Liver (tissue), 9 donors: Measurements from ENCODE around the gene CD52. TPM values are rescaled to one million over a fixed set of nuclear protein-coding genes. Genes with fewer than 3 reads are reported as not detected.

Source experiments
- DNase-seq: peaks from one replicate; pipeline ENCODE4 v3.0.0-alpha.2; 2017; ENCODE audit warnings: low spot score
- H3K27ac ChIP-seq, 2 donors: one replicate each; pipeline ENCODE4 v1.7.0; 2013; ENCODE audit warnings: inconsistent platforms in 2 of 2, low read length in 2 of 2, control low read depth in 1 of 2, low read depth in 1 of 2, mild to moderate bottlenecking in 1 of 2
- H3K27me3 ChIP-seq, 4 donors: one replicate each; pipeline versions ENCODE4 v1.6.1 to v1.7.0; 2013; ENCODE audit warnings: low read length in 3 of 4, inconsistent platforms in 1 of 4, mild to moderate bottlenecking in 1 of 4, moderate library complexity in 1 of 4; ENCODE audit not compliant: control insufficient read depth in 4 of 4, insufficient read depth in 4 of 4
- H3K36me3 ChIP-seq, 4 donors: one replicate each; pipeline versions ENCODE4 v1.6.1 to v1.7.0; 2013; ENCODE audit warnings: low read length in 3 of 4, mild to moderate bottlenecking in 3 of 4, low read depth in 1 of 4, moderate library complexity in 1 of 4; ENCODE audit not compliant: control insufficient read depth in 4 of 4, insufficient read depth in 3 of 4
- H3K4me1 ChIP-seq, 4 donors: one replicate each; pipeline versions ENCODE4 v1.6.1 to v1.7.0; 2013; ENCODE audit warnings: low read length in 3 of 4, mild to moderate bottlenecking in 3 of 4, moderate library complexity in 1 of 4; ENCODE audit not compliant: control insufficient read depth in 4 of 4, insufficient read depth in 4 of 4
- H3K4me3 ChIP-seq, 3 donors: one replicate each; pipeline versions ENCODE4 v1.6.1 to v1.7.0; 2013; ENCODE audit warnings: low read length in 3 of 3, control low read depth in 1 of 3, low read depth in 1 of 3, mild to moderate bottlenecking in 1 of 3
- H3K9ac ChIP-seq, 2 donors: one replicate each; pipeline ENCODE4 v1.7.0; 2013; ENCODE audit warnings: low read length in 2 of 2, mild to moderate bottlenecking in 2 of 2, moderate library complexity in 2 of 2, control low read depth in 1 of 2, low read depth in 1 of 2
- H3K9me3 ChIP-seq, 4 donors: one replicate each; pipeline versions ENCODE4 v1.6.1 to v1.7.0; 2013; ENCODE audit warnings: low read length in 3 of 4; ENCODE audit not compliant: control insufficient read depth in 4 of 4
- ATF3 ChIP-seq: IDR thresholded peaks from 2 replicates; pipeline ENCODE4 v1.6.1; 2016; ENCODE audit warnings: antibody characterized with exemption
- CTCF ChIP-seq: fragments of 150-350 bp; IDR thresholded peaks from 2 replicates; pipeline ENCODE4 v1.5.1; 2017; ENCODE audit warnings: improper control_type of control experiment, low read depth, low read length; ENCODE audit not compliant: missing input control
- EGR1 ChIP-seq, 2 donors: IDR thresholded peaks; 2 replicates each; pipeline ENCODE4 v1.6.1; 2016 to 2018; ENCODE audit warnings: antibody characterized with exemption in 2 of 2, low read depth in 2 of 2
- FOXA1 ChIP-seq: IDR thresholded peaks from 2 replicates; pipeline ENCODE4 v1.6.1; 2016; ENCODE audit warnings: antibody characterized with exemption
- FOXA2 ChIP-seq: IDR thresholded peaks from 2 replicates; pipeline ENCODE4 v1.6.1; 2016; ENCODE audit warnings: antibody characterized with exemption
- GABPA ChIP-seq, 2 donors: IDR thresholded peaks in 1 of 2; conservative IDR thresholded peaks in 1 of 2; 2 replicates each; pipeline ENCODE4 v1.6.1; 2016; ENCODE audit warnings: antibody characterized with exemption in 2 of 2, mild to moderate bottlenecking in 1 of 2, moderate library complexity in 1 of 2
- HNF4A ChIP-seq, 2 donors: conservative IDR thresholded peaks; 2 replicates each; pipeline ENCODE4 v1.6.1; 2016; ENCODE audit warnings: antibody characterized with exemption in 2 of 2, mild to moderate bottlenecking in 2 of 2
- HNF4G ChIP-seq: IDR thresholded peaks from 2 replicates; pipeline ENCODE4 v1.6.1; 2016; ENCODE audit warnings: antibody characterized with exemption
- JUND ChIP-seq, 2 donors: IDR thresholded peaks; 2 replicates each; pipeline ENCODE4 v1.6.1; 2016; ENCODE audit warnings: antibody characterized with exemption in 2 of 2
- NR2F2 ChIP-seq: IDR thresholded peaks from 2 replicates; pipeline ENCODE4 v1.6.1; 2016; ENCODE audit warnings: antibody characterized with exemption
- RXRA ChIP-seq, 2 donors: IDR thresholded peaks; 2 replicates each; pipeline ENCODE4 v1.6.1; 2017 to 2018; ENCODE audit warnings: antibody characterized with exemption in 2 of 2, mild to moderate bottlenecking in 1 of 2
- SP1 ChIP-seq: IDR thresholded peaks from 2 replicates; pipeline ENCODE4 v1.6.1; 2018; ENCODE audit warnings: antibody characterized with exemption, mild to moderate bottlenecking
- TAF1 ChIP-seq: conservative IDR thresholded peaks from 2 replicates; pipeline ENCODE4 v1.6.1; 2016; ENCODE audit warnings: antibody characterized with exemption, mild to moderate bottlenecking
- YY1 ChIP-seq: IDR thresholded peaks from 2 replicates; pipeline ENCODE4 v1.6.1; 2016; ENCODE audit warnings: antibody characterized with exemption, mild to moderate bottlenecking
- WGBS: extraction: QIAGEN DNeasy Blood & Tissue Kit; methylation state at CpG from one replicate; pipeline ENCODE4 v1.1.7; 2013; 5-methylcytosine and 5-hydroxymethylcytosine counted together
- polyA plus RNA-seq, 2 donors: library from polyadenylated mRNA; stranded (reverse) in 1 of 2; unstranded in 1 of 2; fragments of 200-250 nt in 1 of 2; fragments of >200 nt in 1 of 2; fragmentation: Nextera tagmentation in 1 of 2; extraction: Ambion mirVana in 1 of 2; gene quantifications; one replicate each; pipeline versions ENCODE4 v1.2.1 to v1.2.3, GENCODE V29; 2013 to 2015
- total RNA-seq, 2 donors: library from RNA; depleted of rRNA; stranded (reverse); fragments of >200 nt; gene quantifications; one replicate each; pipeline ENCODE4 v1.2.3, GENCODE V29; 2014
- TF ChIP-seq, protein P1 (sequence below): IDR thresholded peaks from 2 replicates; pipeline ENCODE4 v1.6.1; 2016; ENCODE audit warnings: antibody characterized with exemption
- TF ChIP-seq, protein P2 (sequence below): IDR thresholded peaks from 2 replicates; pipeline ENCODE4 v1.6.1; 2016; ENCODE audit warnings: antibody characterized with exemption
- donor health status: healthy.
- donor health status: healthy.
- donor health status: healthy.
- donor health status: healthy.
- donor health status: healthy.

CD52 gene
- total and polyA plus RNA-seq, 4 donors, result 1.7 to 16.4 (median 8.9) TPM

DNA sequence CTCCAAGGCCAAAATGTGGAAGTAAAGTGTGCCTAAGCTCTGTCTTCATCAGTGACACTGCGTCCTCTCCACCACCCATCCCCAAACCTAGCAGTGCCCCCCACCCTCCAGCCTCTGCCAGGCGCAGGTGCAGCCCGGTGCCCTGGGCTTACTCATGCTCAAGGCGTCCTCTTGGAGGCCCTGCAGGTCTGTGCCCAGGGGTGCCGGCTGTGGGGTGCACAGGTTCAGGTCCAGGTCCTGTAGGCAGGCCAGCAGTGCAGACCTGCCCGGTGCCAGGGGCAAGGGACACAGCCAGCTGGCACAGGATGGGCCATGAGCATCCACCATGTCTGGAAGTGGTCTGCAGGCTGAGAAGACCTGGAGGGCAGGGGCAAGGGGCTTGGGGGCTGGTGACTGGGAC lies 49.7 kb downstream of the CD52 start:
- Histone ChIP-seq H3K36me3 (no peaks in the 10 kb centered on the region), H3K27me3 (no peaks in the 10 kb centered on the region), H3K9ac (no peak overlapping the region), H3K27ac (no peak overlapping the region), H3K4me3 (no peak overlapping the region), H3K4me1 (no peaks in the 10 kb centered on the region), H3K9me3 (no peaks in the 10 kb centered on the region)
- 87% methylated on average over 6 of the region's 6 CpGs for WGBS
- DNase-seq, result no peak
- TF ChIP-seq RXRA (IDR thresholded peaks at IDR 0.05) (no peak), ATF3 (no peak), CTCF (no peak), FOXA2 (no peak), SP1 (no peak), HNF4A (conservative IDR thresholded peaks at IDR 0.05) (no peak), TAF1 (no peak)

DNA sequence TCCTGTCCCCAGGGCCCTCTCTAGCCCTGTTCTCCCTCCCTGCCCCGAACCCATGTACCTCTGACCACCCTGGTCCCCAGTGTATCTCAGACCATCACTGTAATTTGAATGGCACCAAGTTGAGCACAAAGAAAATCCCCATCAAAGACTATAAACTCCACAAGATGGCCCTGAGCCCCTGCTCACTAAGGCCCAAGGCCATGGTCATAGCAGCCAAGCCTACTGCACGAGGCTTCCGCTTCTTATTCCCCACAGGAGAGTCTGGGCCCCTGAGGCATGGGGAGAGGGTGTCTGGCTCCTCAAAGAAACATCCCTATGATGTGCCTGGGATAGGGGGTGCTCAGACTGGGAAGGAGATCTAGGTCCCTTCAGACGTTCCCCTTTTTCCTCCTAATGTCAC lies 50.2 kb downstream of the CD52 start:
- no peaks in the 10 kb centered on the region for H3K4me1 ChIP-seq
- H3K4me3 ChIP-seq, result no peak overlapping the region
- H3K9me3 ChIP-seq, result no peaks in the 10 kb centered on the region
- no peaks in the 10 kb centered on the region for H3K36me3 ChIP-seq
- TF ChIP-seq ATF3, result no peak
- TF ChIP-seq NR2F2, result no peak
- TF ChIP-seq FOXA1, result no peak
- no peak for TF ChIP-seq HNF4A (conservative IDR thresholded peaks at IDR 0.05)
- no peak for TF ChIP-seq HNF4G
- no peak for TF ChIP-seq YY1
- TF ChIP-seq TAF1, result no peak
- TF ChIP-seq FOXA2, result no peak
- no peak for TF ChIP-seq EGR1 (IDR thresholded peaks at IDR 0.05; ENCODE audit: low read depth in 2 of 2)
- no peak for TF ChIP-seq CTCF
- TF ChIP-seq GABPA (IDR thresholded peaks at IDR 0.05 in 1 of 2, conservative IDR thresholded peaks at IDR 0.05 in 1 of 2), result no peak
- no peak for TF ChIP-seq SP1
- TF ChIP-seq, protein P1, sequence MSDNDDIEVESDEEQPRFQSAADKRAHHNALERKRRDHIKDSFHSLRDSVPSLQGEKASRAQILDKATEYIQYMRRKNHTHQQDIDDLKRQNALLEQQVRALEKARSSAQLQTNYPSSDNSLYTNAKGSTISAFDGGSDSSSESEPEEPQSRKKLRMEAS, result no peak
- TF ChIP-seq, protein P2, sequence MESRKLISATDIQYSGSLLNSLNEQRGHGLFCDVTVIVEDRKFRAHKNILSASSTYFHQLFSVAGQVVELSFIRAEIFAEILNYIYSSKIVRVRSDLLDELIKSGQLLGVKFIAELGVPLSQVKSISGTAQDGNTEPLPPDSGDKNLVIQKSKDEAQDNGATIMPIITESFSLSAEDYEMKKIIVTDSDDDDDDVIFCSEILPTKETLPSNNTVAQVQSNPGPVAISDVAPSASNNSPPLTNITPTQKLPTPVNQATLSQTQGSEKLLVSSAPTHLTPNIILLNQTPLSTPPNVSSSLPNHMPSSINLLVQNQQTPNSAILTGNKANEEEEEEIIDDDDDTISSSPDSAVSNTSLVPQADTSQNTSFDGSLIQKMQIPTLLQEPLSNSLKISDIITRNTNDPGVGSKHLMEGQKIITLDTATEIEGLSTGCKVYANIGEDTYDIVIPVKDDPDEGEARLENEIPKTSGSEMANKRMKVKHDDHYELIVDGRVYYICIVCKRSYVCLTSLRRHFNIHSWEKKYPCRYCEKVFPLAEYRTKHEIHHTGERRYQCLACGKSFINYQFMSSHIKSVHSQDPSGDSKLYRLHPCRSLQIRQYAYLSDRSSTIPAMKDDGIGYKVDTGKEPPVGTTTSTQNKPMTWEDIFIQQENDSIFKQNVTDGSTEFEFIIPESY, result no peak
- TF ChIP-seq JUND (IDR thresholded peaks at IDR 0.05), result no peak
- no peak overlapping the region for H3K27ac ChIP-seq
- WGBS, result 91% methylated on average over 4 of the region's 4 CpGs
- no peak overlapping the region for H3K9ac ChIP-seq
- no peaks in the 10 kb centered on the region for H3K27me3 ChIP-seq
- no peak for DNase-seq
